WI38 (cell line): ENCODE data around the gene C10orf71.

ENCODE experiments used
- H3K4me3 ChIP-seq: 2 replicates; pipeline ENCODE4 v1.5.1; 2011; ENCODE audit warnings: low read depth, mild to moderate bottlenecking, control low read depth, low read length
- CTCF ChIP-seq: IDR thresholded peaks from 2 replicates; pipeline ENCODE4 v1.5.1; 2012; ENCODE audit warnings: low read depth, mild to moderate bottlenecking, control low read depth, low read length

Gene C10orf71

GRCh38 chr10:49347342-49347741, 48.4 kb downstream of the C10orf71 start:
- no peak for TF ChIP-seq CTCF
- H3K4me3 ChIP-seq = no peak overlapping the region

- TF ChIP-seq CTCF = no peak
Observed at GRCh38 chr10:49347827-49348226, 48.9 kb downstream of the C10orf71 start.

GRCh38 chr10:49348593-49348992, 49.6 kb downstream of the C10orf71 start:
- no peak for TF ChIP-seq CTCF
- no peak overlapping the region for H3K4me3 ChIP-seq

More at GRCh38 chr10:49347827-49348226, 48.9 kb downstream of the C10orf71 start:
- no peak overlapping the region for H3K4me3 ChIP-seq

GRCh38 chr10:49349390-49349789, 50.4 kb downstream of the C10orf71 start:
- no peak overlapping the region for H3K4me3 ChIP-seq
- TF ChIP-seq CTCF = no peak

- no peak for TF ChIP-seq CTCF
Observed at GRCh38 chr10:49350138-49350537, 51.2 kb downstream of the C10orf71 start.

GRCh38 chr10:49350846-49351532, 52.0 kb downstream of the C10orf71 start:
- no peak overlapping the region for H3K4me3 ChIP-seq
- TF ChIP-seq CTCF = no peak

More at GRCh38 chr10:49350138-49350537, 51.2 kb downstream of the C10orf71 start:
- H3K4me3 ChIP-seq = no peak overlapping the region

GRCh38 chr10:49351669-49352068, 52.7 kb downstream of the C10orf71 start:
- H3K4me3 ChIP-seq = no peak overlapping the region
- no peak for TF ChIP-seq CTCF
